SK-N-SH treated with all-trans-retinoic acid at 6 μM for 48 hours (cell line): ENCODE measurements around the gene KLHL33.

Experiments used
- ATAC-seq: fragments of 200-7000 bp; cut with Tn5 transposase; 3 replicates; pipeline ENCODE4 v1.9.1; 2020; ENCODE audit warnings: mild to moderate bottlenecking, moderate library complexity
- ARNTL ChIP-seq: fragments of 450-650 bp; formaldehyde crosslinking; IDR thresholded peaks from 2 replicates; pipeline ENCODE4 v1.5.0; 2020; ENCODE audit warnings: low read depth, mild to moderate bottlenecking, moderate library complexity, borderline replicate concordance
- BACH2 ChIP-seq: fragments of 250-450 bp; sonication (Bioruptor Pico); IDR thresholded peaks from 2 replicates; pipeline ENCODE4 v1.9.0; 2021; ENCODE audit warnings: mild to moderate bottlenecking, borderline replicate concordance
- CSDC2 ChIP-seq: fragments of 250-450 bp; sonication (Bioruptor Pico); IDR thresholded peaks from 2 replicates; pipeline ENCODE4 v1.5.0; 2020; ENCODE audit warnings: mild to moderate bottlenecking, moderate library complexity
- CSRNP3 ChIP-seq: fragments of 250-450 bp; sonication (Bioruptor Pico); IDR thresholded peaks from 2 replicates; pipeline ENCODE4 v1.5.1; 2021; ENCODE audit warnings: mild to moderate bottlenecking, moderate library complexity
- ESRRG ChIP-seq: fragments of 250-450 bp; sonication (Bioruptor Pico); IDR thresholded peaks from 2 replicates; pipeline ENCODE4 v1.6.1; 2021; ENCODE audit warnings: mild to moderate bottlenecking
- GLIS3 ChIP-seq: fragments of 250-450 bp; sonication (Bioruptor Pico); IDR thresholded peaks from 2 replicates; pipeline ENCODE4 v1.5.0; 2020; ENCODE audit warnings: mild to moderate bottlenecking, moderate library complexity
- ISL1 ChIP-seq: fragments of 250-450 bp; sonication (Bioruptor Pico); IDR thresholded peaks from 2 replicates; pipeline ENCODE4 v2.1.2; 2022; ENCODE audit warnings: mild to moderate bottlenecking, moderate library complexity
- OSR1 ChIP-seq: fragments of 250-450 bp; sonication (Bioruptor Pico); IDR thresholded peaks from 2 replicates; pipeline ENCODE4 v1.8.0; 2022; ENCODE audit warnings: moderate library complexity, mild to moderate bottlenecking, inconsistent platforms
- PPARA ChIP-seq: fragments of 250-450 bp; sonication (Bioruptor Pico); IDR thresholded peaks from 2 replicates; pipeline ENCODE4 v1.5.0; 2020; ENCODE audit warnings: mild to moderate bottlenecking, borderline replicate concordance
- RARB ChIP-seq: fragments of 250-450 bp; sonication (Bioruptor Pico); IDR thresholded peaks from 2 replicates; pipeline ENCODE4 v1.8.0; 2021; ENCODE audit warnings: mild to moderate bottlenecking, moderate library complexity
- SNAI2 ChIP-seq: fragments of 250-450 bp; sonication (Bioruptor Pico); IDR thresholded peaks from 2 replicates; pipeline ENCODE4 v1.5.0; 2020; ENCODE audit warnings: mild to moderate bottlenecking, moderate library complexity
- TCF4 ChIP-seq: fragments of 250-450 bp; sonication (Bioruptor Pico); IDR thresholded peaks from 2 replicates; pipeline ENCODE4 v1.8.0; 2021; ENCODE audit warnings: mild to moderate bottlenecking, moderate library complexity, borderline replicate concordance
- TOX ChIP-seq: fragments of 250-450 bp; sonication (Bioruptor Pico); IDR thresholded peaks from 2 replicates; pipeline ENCODE4 v1.8.0; 2021; ENCODE audit warnings: mild to moderate bottlenecking, moderate library complexity, borderline replicate concordance
- ZC3H10 ChIP-seq: fragments of 250-450 bp; sonication (Bioruptor Pico); IDR thresholded peaks from 2 replicates; pipeline ENCODE4 v1.5.1; 2021; ENCODE audit warnings: mild to moderate bottlenecking, moderate library complexity
- ZFP3 ChIP-seq: fragments of 250-450 bp; sonication (Bioruptor Pico); IDR thresholded peaks from 2 replicates; pipeline ENCODE4 v1.5.0; 2020; ENCODE audit warnings: mild to moderate bottlenecking, moderate library complexity
- ZNF565 ChIP-seq: fragments of 450-650 bp; formaldehyde crosslinking; conservative IDR thresholded peaks from 2 replicates; pipeline ENCODE4 v1.5.0; 2020; ENCODE audit warnings: low read depth, mild to moderate bottlenecking, moderate library complexity
- ZNF70 ChIP-seq: fragments of 450-650 bp; formaldehyde crosslinking; IDR thresholded peaks from 2 replicates; pipeline ENCODE4 v1.5.0; 2020; ENCODE audit warnings: mild to moderate bottlenecking, moderate library complexity
- ZNF8 ChIP-seq: fragments of 450-650 bp; formaldehyde crosslinking; IDR thresholded peaks from 2 replicates; pipeline ENCODE4 v1.5.0; 2020; ENCODE audit warnings: mild to moderate bottlenecking, moderate library complexity
- TF ChIP-seq, protein P1 (sequence below): fragments of 250-450 bp; sonication (Bioruptor Pico); IDR thresholded peaks from 2 replicates; pipeline ENCODE4 v1.5.1; 2020; ENCODE audit warnings: low read depth, mild to moderate bottlenecking, moderate library complexity
- TF ChIP-seq, protein P2 (sequence below): fragments of 250-450 bp; sonication (Bioruptor Pico); IDR thresholded peaks from 2 replicates; pipeline ENCODE4 v1.8.0; 2020; ENCODE audit warnings: mild to moderate bottlenecking, moderate library complexity, borderline replicate concordance

The KLHL33 gene

DNA sequence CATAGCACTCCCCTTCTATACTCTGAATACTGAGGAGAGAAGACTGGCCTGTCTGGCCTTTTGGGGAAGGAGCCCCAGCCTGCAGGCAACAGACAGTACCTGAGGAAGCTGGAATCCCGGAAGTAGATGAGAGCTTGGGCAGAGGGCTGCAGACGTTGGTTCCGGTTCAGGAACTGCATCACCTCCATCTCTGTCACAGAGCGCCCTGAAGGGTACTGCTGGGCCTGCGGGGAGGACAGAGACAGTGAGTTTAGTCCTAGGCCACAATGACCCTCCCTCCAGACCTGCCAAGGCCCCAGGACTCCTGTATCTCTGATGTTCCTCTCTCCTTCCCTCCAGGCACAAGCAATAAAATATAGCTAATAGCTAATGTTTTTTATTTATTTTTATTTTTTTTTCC, 51.1 kb downstream of the KLHL33 start (continued):
- TF ChIP-seq, protein P1, sequence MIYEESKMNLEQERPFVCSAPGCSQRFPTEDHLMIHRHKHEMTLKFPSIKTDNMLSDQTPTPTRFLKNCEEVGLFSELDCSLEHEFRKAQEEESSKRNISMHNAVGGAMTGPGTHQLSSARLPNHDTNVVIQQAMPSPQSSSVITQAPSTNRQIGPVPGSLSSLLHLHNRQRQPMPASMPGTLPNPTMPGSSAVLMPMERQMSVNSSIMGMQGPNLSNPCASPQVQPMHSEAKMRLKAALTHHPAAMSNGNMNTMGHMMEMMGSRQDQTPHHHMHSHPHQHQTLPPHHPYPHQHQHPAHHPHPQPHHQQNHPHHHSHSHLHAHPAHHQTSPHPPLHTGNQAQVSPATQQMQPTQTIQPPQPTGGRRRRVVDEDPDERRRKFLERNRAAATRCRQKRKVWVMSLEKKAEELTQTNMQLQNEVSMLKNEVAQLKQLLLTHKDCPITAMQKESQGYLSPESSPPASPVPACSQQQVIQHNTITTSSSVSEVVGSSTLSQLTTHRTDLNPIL (CRISPR knock-in tag): no peak
- TF ChIP-seq ZNF70 (CRISPR knock-in tag) (no peak), CSRNP3 (CRISPR knock-in tag) (no peak), BACH2 (CRISPR knock-in tag) (no peak), GLIS3 (CRISPR knock-in tag) (no peak), ZFP3 (CRISPR knock-in tag) (no peak), TCF4 (CRISPR knock-in tag) (no peak)
- TF ChIP-seq, all 23 proteins: peak for 0

GRCh38 chr14:20384321-20384720, 51.6 kb downstream of the KLHL33 start:
- no peak for TF ChIP-seq RARB (CRISPR knock-in tag)
- TF ChIP-seq TCF4 (CRISPR knock-in tag): no peak
- TF ChIP-seq TOX: no peak
- TF ChIP-seq ZNF8: no peak
- TF ChIP-seq, protein P1 (CRISPR knock-in tag): no peak
- TF ChIP-seq ZFP3 (CRISPR knock-in tag): no peak
- TF ChIP-seq GLIS3 (CRISPR knock-in tag): no peak
- no peak for TF ChIP-seq ARNTL (CRISPR knock-in tag)
- TF ChIP-seq, all 23 proteins: peak for 0
- ATAC-seq: no peak

GRCh38 chr14:20383636-20384035, 52.3 kb downstream of the KLHL33 start:
- no peak for TF ChIP-seq TCF4 (CRISPR knock-in tag)
- TF ChIP-seq OSR1: no peak
- TF ChIP-seq CSDC2 (CRISPR knock-in tag): no peak
- no peak for TF ChIP-seq TOX
- TF ChIP-seq ZNF565: no peak
- TF ChIP-seq ISL1 (CRISPR knock-in tag): no peak
- no peak for TF ChIP-seq ZNF8
- TF ChIP-seq ZC3H10 (CRISPR knock-in tag): no peak
- TF ChIP-seq, protein P2, sequence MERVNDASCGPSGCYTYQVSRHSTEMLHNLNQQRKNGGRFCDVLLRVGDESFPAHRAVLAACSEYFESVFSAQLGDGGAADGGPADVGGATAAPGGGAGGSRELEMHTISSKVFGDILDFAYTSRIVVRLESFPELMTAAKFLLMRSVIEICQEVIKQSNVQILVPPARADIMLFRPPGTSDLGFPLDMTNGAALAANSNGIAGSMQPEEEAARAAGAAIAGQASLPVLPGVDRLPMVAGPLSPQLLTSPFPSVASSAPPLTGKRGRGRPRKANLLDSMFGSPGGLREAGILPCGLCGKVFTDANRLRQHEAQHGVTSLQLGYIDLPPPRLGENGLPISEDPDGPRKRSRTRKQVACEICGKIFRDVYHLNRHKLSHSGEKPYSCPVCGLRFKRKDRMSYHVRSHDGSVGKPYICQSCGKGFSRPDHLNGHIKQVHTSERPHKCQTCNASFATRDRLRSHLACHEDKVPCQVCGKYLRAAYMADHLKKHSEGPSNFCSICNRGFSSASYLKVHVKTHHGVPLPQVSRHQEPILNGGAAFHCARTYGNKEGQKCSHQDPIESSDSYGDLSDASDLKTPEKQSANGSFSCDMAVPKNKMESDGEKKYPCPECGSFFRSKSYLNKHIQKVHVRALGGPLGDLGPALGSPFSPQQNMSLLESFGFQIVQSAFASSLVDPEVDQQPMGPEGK (CRISPR knock-in tag): no peak
- TF ChIP-seq ESRRG (CRISPR knock-in tag): no peak
- TF ChIP-seq PPARA (CRISPR knock-in tag): no peak
- no peak for TF ChIP-seq ARNTL (CRISPR knock-in tag)
- no peak for TF ChIP-seq GLIS3 (CRISPR knock-in tag)
- no peak for TF ChIP-seq ZFP3 (CRISPR knock-in tag)
- no peak for TF ChIP-seq ZNF70 (CRISPR knock-in tag)
- TF ChIP-seq, all 23 proteins: peak for 0
- ATAC-seq: no peak

DNA sequence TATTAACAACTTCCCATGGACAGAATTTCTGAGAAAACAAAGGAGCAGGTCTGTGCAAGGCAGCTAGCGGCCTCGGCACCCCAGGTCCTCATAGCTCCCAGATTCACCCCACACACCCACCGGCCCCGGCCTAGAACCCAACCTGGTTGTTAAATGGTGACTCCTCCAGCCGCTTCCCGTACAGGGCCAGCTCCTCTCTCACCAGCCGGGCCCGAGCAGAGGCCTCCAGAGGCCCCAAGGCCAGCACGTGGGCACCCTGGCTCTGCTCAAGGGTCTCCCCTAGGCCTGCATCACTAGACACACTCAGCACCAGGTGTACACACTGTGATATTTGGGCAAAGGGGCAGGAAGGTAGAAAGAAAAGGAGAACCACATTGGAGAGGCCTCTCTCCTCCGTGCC, 52.9 kb downstream of the KLHL33 start:
- ATAC-seq: no peak
- no peak for TF ChIP-seq RARB (CRISPR knock-in tag)
- no peak for TF ChIP-seq GLIS3 (CRISPR knock-in tag)
- TF ChIP-seq CSRNP3 (CRISPR knock-in tag): no peak

GRCh38 chr14:20382526-20382925, 53.4 kb downstream of the KLHL33 start:
- TF ChIP-seq SNAI2 (CRISPR knock-in tag) (no peak), GLIS3 (CRISPR knock-in tag) (no peak), TOX (no peak), TCF4 (CRISPR knock-in tag) (no peak), CSDC2 (CRISPR knock-in tag) (no peak), PPARA (CRISPR knock-in tag) (no peak), RARB (CRISPR knock-in tag) (no peak), ZNF565 (no peak)
- TF ChIP-seq, protein P2 (CRISPR knock-in tag): no peak
- ATAC-seq: no peak
